HepG2 (cell line): ENCODE data around the gene IGFBP7. TPM values are rescaled to one million over a fixed set of nuclear protein-coding genes. Genes with fewer than 3 reads are reported as not detected.

Source experiments
- ATAC-seq: fragments of 200-7000 bp; cut with Tn5 transposase; 3 replicates; pipeline ENCODE4 v1.9.1; 2020; ENCODE audit warnings: mild to moderate bottlenecking, moderate library complexity
- BruUV-seq: library from RNA; stranded (reverse); fragments of 400-500 nt; replicated peaks from 2 replicates; lab custom pipeline; 2021; lab: Mats Ljungman, UMichigan
- CTCF ChIA-PET: fragments of 300-600 bp; formaldehyde crosslinking; extraction: SDS; loops from one replicate; lab custom pipeline; 2021; ENCODE audit warnings: low total read pairs, inconsistent platforms, low intra/inter-chr PET ratio; lab: Yijun Ruan, JAX
- POLR2A ChIA-PET: fragments of 350-600 bp; sonication (Branson Sonifier 250); formaldehyde crosslinking; loops from one replicate; lab custom pipeline; 2020; ENCODE audit warnings: antibody characterized with exemption, inconsistent platforms; lab: Yijun Ruan, JAX
- DNase-seq: peaks from one replicate; pipeline ENCODE4 v3.0.0-alpha.2; 2015; ENCODE audit warnings: low spot score
- FAIRE-seq: peaks from 3 replicates; lab custom pipeline; 2011; peaks lifted over from hg19 to GRCh38; lab: Jason Lieb, UNC
- H2AFZ ChIP-seq: one replicate; pipeline ENCODE4 v1.6.1; 2011; ENCODE audit warnings: low read length, inconsistent platforms
- H3K27ac ChIP-seq: fragments of 300-600 bp; 3 replicates; pipeline ENCODE4 v1.8.0; 2011; ENCODE audit warnings: mixed run types, mild to moderate bottlenecking, mixed read lengths, low read length, inconsistent platforms; ENCODE audit not compliant: insufficient read depth; ENCODE audit errors: extremely low read length
- H3K27me3 ChIP-seq, 2 experiments: fragments of 200-600 bp in 1 of 2; 2 replicates in 1 of 2; 3 replicates in 1 of 2; pipeline versions ENCODE4 v1.6.0 to v1.8.0; 2011; ENCODE audit warnings: low read length in 2 of 2, mild to moderate bottlenecking in 2 of 2, moderate library complexity in 2 of 2, inconsistent platforms in 1 of 2; ENCODE audit not compliant: insufficient read depth in 2 of 2, control insufficient read depth in 1 of 2
- H3K36me3 ChIP-seq, 2 experiments: fragments of 200-600 bp in 1 of 2; replicated peaks in 1 of 2; 2 replicates in 1 of 2; 3 replicates in 1 of 2; pipeline versions ENCODE4 v1.5.1 to v1.8.0; 2011; ENCODE audit warnings: low read length in 2 of 2, inconsistent platforms in 1 of 2; ENCODE audit not compliant: insufficient read depth in 2 of 2, control insufficient read depth in 1 of 2
- H3K4me1 ChIP-seq: 2 replicates; pipeline ENCODE4 v1.5.1; 2012; ENCODE audit warnings: low read length, inconsistent platforms; ENCODE audit not compliant: insufficient read depth
- H3K4me2 ChIP-seq: 2 replicates; pipeline ENCODE4 v1.6.0; 2011; ENCODE audit warnings: low read depth, low read length, inconsistent platforms
- H3K4me3 ChIP-seq, 3 experiments: fragments of 200-600 bp in 1 of 3; sonication (generic), shearing (Covaris generic) in 1 of 3; replicated peaks in 1 of 3; 2 replicates each; pipeline ENCODE4 v1.5.1; 2011 to 2016; ENCODE audit warnings: low read length in 3 of 3, inconsistent platforms in 2 of 3, low read depth in 2 of 3, mild to moderate bottlenecking in 2 of 3, control low read depth in 1 of 3, mixed read lengths in 1 of 3; ENCODE audit not compliant: insufficient read depth in 1 of 3
- H3K79me2 ChIP-seq: one replicate; pipeline ENCODE4 v1.6.1; 2011; ENCODE audit warnings: low read length, inconsistent platforms; ENCODE audit not compliant: insufficient read depth
- H3K9ac ChIP-seq: 2 replicates; pipeline ENCODE4 v1.6.0; 2011; ENCODE audit warnings: mild to moderate bottlenecking, low read depth, low read length, inconsistent platforms; ENCODE audit not compliant: insufficient read depth
- H3K9me3 ChIP-seq: 2 replicates; pipeline ENCODE4 v1.5.1; 2012; ENCODE audit warnings: mild to moderate bottlenecking, low read length
- H4K20me1 ChIP-seq: 2 replicates; pipeline ENCODE4 v1.6.0; 2011; ENCODE audit warnings: inconsistent platforms, mild to moderate bottlenecking, low read length, moderate library complexity; ENCODE audit not compliant: insufficient read depth
- AGO2 ChIP-seq: fragments of 200-400 bp; formaldehyde crosslinking; optimal IDR thresholded peaks from 2 replicates; pipeline ENCODE3; 2017; ENCODE audit warnings: mild to moderate bottlenecking, low read depth, low read length, moderate library complexity
- CREM ChIP-seq, 2 experiments: sonication (generic) in 1 of 2; formaldehyde crosslinking in 1 of 2; IDR thresholded peaks; 2 replicates each; pipeline versions ENCODE4 v1.4.0 to v1.6.1; 2016 to 2020; ENCODE audit warnings: antibody characterized with exemption in 1 of 2, mild to moderate bottlenecking in 1 of 2, missing genetic modification reagents in 1 of 2
- KDM2A ChIP-seq: sonication (generic); formaldehyde crosslinking; IDR thresholded peaks from 2 replicates; pipeline ENCODE4 v1.4.0; 2020; ENCODE audit warnings: low read depth, missing genetic modification reagents, borderline replicate concordance
- ONECUT2 ChIP-seq: sonication (generic); formaldehyde crosslinking; IDR thresholded peaks from 2 replicates; pipeline ENCODE4 v1.4.0; 2020; ENCODE audit warnings: missing genetic modification reagents
- PLRG1 ChIP-seq: fragments of 450-650 bp; conservative IDR thresholded peaks from 2 replicates; pipeline ENCODE4 v1.6.1; 2016
- SRSF4 ChIP-seq: fragments of 200-400 bp; formaldehyde crosslinking; IDR thresholded peaks from one replicate; pipeline ENCODE4 v1.6.1; 2018; ENCODE audit warnings: mild to moderate bottlenecking, low read depth, low read length, moderate library complexity; ENCODE audit not compliant: poor library complexity, severe bottlenecking
- ZBTB10 ChIP-seq: sonication (generic); formaldehyde crosslinking; IDR thresholded peaks from 2 replicates; pipeline ENCODE4 v1.4.0; 2020; ENCODE audit warnings: missing genetic modification reagents, borderline replicate concordance
- ZC3H4 ChIP-seq: sonication (generic); formaldehyde crosslinking; IDR thresholded peaks from 2 replicates; pipeline ENCODE4 v1.4.0; 2020; ENCODE audit warnings: missing genetic modification reagents, borderline replicate concordance
- ZFP36L1 ChIP-seq: sonication (generic); formaldehyde crosslinking; IDR thresholded peaks from 2 replicates; pipeline ENCODE4 v1.8.0; 2022; ENCODE audit warnings: mild to moderate bottlenecking, missing genetic modification reagents, moderate library complexity
- ZNF317 ChIP-seq: sonication (generic); formaldehyde crosslinking; IDR thresholded peaks from 2 replicates; pipeline ENCODE4 v1.5.0; 2020; ENCODE audit warnings: mild to moderate bottlenecking, missing genetic modification reagents
- WGBS: methylation state at CpG from one replicate; pipeline ENCODE4 v1.1.6; 2017; ENCODE audit warnings: low lambda C conversion rate; 5-methylcytosine and 5-hydroxymethylcytosine counted together
- in situ Hi-C: cut with HindIII; loops from 2 replicates; pipeline ENCODE4 v1.10.0; 2017; ENCODE audit warnings: low pct_unique_long_range_greater_than_20kb; ENCODE audit not compliant: extremely low pct_ligation_motif_present
- intact Hi-C: fragments of 100-400 bp; cut with micrococcal nuclease; formaldehyde crosslinking; loops from one replicate; pipeline ENCODE4 v1.10.0; 2022; ENCODE audit not compliant: unreplicated experiment
- polyA plus RNA-seq, 8 experiments: library from polyadenylated mRNA; depleted of rRNA in 3 of 8; stranded (reverse) in 7 of 8; unstranded in 1 of 8; fragments of >200 nt; fragmentation: Illumina TruSeq in 4 of 8; extraction: Trizol in 4 of 8; gene quantifications; 2 replicates each; pipeline versions ENCODE4 v1.2.1 to v1.2.3, GENCODE V29; 2011 to 2016; ENCODE audit warnings: low read depth in 4 of 8, missing spikeins in 1 of 8, mixed read lengths in 1 of 8; ENCODE audit not compliant: insufficient read depth in 1 of 8
- total RNA-seq, 5 experiments: library from RNA; depleted of rRNA; stranded (reverse); fragments of >200 nt; fragmentation: Illumina TruSeq; extraction: Trizol; gene quantifications; 2 replicates each; pipeline ENCODE4 v1.2.3, GENCODE V29; 2016; ENCODE audit warnings: low read depth in 1 of 5
- TF ChIP-seq, protein P1 (sequence below): sonication (generic); formaldehyde crosslinking; IDR thresholded peaks from 2 replicates; pipeline ENCODE4 v1.4.0; 2020; ENCODE audit warnings: missing genetic modification reagents, mild to moderate bottlenecking, borderline replicate concordance
- TF ChIP-seq, protein P2 (sequence below): sonication (generic); formaldehyde crosslinking; IDR thresholded peaks from 2 replicates; pipeline ENCODE4 v1.8.1; 2023; ENCODE audit warnings: mild to moderate bottlenecking, missing genetic modification reagents
- TF ChIP-seq, protein P3 (sequence below): sonication (generic); formaldehyde crosslinking; IDR thresholded peaks from 2 replicates; pipeline ENCODE4 v1.9.0; 2021; ENCODE audit warnings: missing genetic modification reagents, mild to moderate bottlenecking, borderline replicate concordance

IGFBP7 gene
- total and polyA plus RNA-seq, 2 of the 13 experiments (the other 11 are each of a cell fraction or from before 2014, with no cell fraction given) = 1.1 to 1.3 TPM

- no peak for TF ChIP-seq ZBTB10 (CRISPR knock-in tag)
- TF ChIP-seq PLRG1 = no peak
- TF ChIP-seq ZC3H4 (CRISPR knock-in tag) = no peak
- no peak for TF ChIP-seq KDM2A
- TF ChIP-seq, protein P1, sequence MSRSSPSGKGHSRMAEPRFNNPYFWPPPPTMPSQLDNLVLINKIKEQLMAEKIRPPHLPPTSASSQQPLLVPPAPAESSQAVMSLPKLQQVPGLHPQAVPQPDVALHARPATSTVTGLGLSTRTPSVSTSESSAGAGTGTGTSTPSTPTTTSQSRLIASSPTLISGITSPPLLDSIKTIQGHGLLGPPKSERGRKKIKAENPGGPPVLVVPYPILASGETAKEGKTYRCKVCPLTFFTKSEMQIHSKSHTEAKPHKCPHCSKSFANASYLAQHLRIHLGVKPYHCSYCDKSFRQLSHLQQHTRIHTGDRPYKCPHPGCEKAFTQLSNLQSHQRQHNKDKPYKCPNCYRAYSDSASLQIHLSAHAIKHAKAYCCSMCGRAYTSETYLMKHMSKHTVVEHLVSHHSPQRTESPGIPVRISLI (CRISPR knock-in tag) = no peak
- TF ChIP-seq AGO2 = no peak
Measured at GRCh38 chr4:57117491-57117890, 7.3 kb upstream of the IGFBP7 start (continued).

- Histone ChIP-seq H3K4me1 (no peaks in the 10 kb centered on the region), H3K36me3 (no peaks in the 10 kb centered on the region), H3K9ac (no peak overlapping the region), H3K79me2 (no peaks in the 10 kb centered on the region), H3K4me3 (no peak overlapping the region), H3K27me3 (peaks cover 0 to 8% of the 10 kb centered on the region in 2 experiments; a peak in 1 of 5 replicates), H4K20me1 (no peaks in the 10 kb centered on the region), H3K4me2 (no peak overlapping the region), H3K27ac (no peak overlapping the region), H3K9me3 (no peaks in the 10 kb centered on the region), H2AFZ (no peak overlapping the region)
- in situ Hi-C loops (no loop called here), intact Hi-C loops (no loop called here)
- no peak for DNase-seq
- WGBS = 0% methylated on average over 3 of the region's 3 CpGs
- POLR2A ChIA-PET = no interaction called here
- no peak for FAIRE-seq
- no TSS peak for BruUV-seq
- ATAC-seq = no peak
- CTCF ChIA-PET = no interaction called here
- TF ChIP-seq SRSF4 (no peak), ZFP36L1 (CRISPR knock-in tag) (no peak), CREM (IDR thresholded peaks at IDR 0.05) (no peak), CREM (CRISPR knock-in tag; IDR thresholded peaks at IDR 0.05) (no peak), ONECUT2 (CRISPR knock-in tag) (no peak), ZNF317 (CRISPR knock-in tag) (no peak)
- TF ChIP-seq, protein P2, sequence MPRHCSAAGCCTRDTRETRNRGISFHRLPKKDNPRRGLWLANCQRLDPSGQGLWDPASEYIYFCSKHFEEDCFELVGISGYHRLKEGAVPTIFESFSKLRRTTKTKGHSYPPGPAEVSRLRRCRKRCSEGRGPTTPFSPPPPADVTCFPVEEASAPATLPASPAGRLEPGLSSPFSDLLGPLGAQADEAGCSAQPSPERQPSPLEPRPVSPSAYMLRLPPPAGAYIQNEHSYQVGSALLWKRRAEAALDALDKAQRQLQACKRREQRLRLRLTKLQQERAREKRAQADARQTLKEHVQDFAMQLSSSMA (CRISPR knock-in tag) = no peak
- TF ChIP-seq, protein P3, sequence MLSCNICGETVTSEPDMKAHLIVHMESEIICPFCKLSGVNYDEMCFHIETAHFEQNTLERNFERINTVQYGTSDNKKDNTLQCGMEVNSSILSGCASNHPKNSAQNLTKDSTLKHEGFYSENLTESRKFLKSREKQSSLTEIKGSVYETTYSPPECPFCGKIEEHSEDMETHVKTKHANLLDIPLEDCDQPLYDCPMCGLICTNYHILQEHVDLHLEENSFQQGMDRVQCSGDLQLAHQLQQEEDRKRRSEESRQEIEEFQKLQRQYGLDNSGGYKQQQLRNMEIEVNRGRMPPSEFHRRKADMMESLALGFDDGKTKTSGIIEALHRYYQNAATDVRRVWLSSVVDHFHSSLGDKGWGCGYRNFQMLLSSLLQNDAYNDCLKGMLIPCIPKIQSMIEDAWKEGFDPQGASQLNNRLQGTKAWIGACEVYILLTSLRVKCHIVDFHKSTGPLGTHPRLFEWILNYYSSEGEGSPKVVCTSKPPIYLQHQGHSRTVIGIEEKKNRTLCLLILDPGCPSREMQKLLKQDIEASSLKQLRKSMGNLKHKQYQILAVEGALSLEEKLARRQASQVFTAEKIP (CRISPR knock-in tag) = no peak
Measured at GRCh38 chr4:57116245-57116644, 6.1 kb upstream of the IGFBP7 start.
